Measurements from ENCODE around the gene BCORL1.

BCORL1 gene

GRCh38 chrX:130015181-130015580 is 32.7 kb downstream of the BCORL1 start:
- DNase-seq = no peak

- DNase-seq = no peak
These were observed 35.7 kb downstream of the BCORL1 start for GRCh38 chrX:130018143-130018542.

- no peak for DNase-seq
These were observed 38.4 kb downstream of the BCORL1 start for GRCh38 chrX:130020661-130021324.

- peak; percentile 87 for DNase-seq
These were observed 41.7 kb downstream of the BCORL1 start for GRCh38 chrX:130024127-130024526.

- no peak for DNase-seq
These were observed 42.8 kb downstream of the BCORL1 start for GRCh38 chrX:130025256-130025655.

- no peak for DNase-seq
These were observed 45.1 kb downstream of the BCORL1 start for GRCh38 chrX:130027569-130027968.

- DNase-seq = peak; percentile 53
These were observed 45.8 kb downstream of the BCORL1 start for GRCh38 chrX:130028196-130028595.

GRCh38 chrX:130030826-130031225 is 48.4 kb downstream of the BCORL1 start:
- DNase-seq = no peak

- no peak for DNase-seq
These were observed 50.1 kb downstream of the BCORL1 start for GRCh38 chrX:130032552-130032951.

- DNase-seq = no peak
These were observed 51.7 kb downstream of the BCORL1 start for GRCh38 chrX:130034178-130034577.

GRCh38 chrX:130039847-130040246 is 57.4 kb downstream of the BCORL1 start:
- no peak for DNase-seq

GRCh38 chrX:130047416-130047815 is 65.0 kb downstream of the BCORL1 start:
- no peak for DNase-seq

- DNase-seq = no peak
These were observed 66.3 kb downstream of the BCORL1 start for GRCh38 chrX:130048686-130049222.

- no peak for DNase-seq
These were observed 67.4 kb downstream of the BCORL1 start for GRCh38 chrX:130049821-130050220.

GRCh38 chrX:130051176-130051845 is 68.9 kb downstream of the BCORL1 start:
- DNase-seq = no peak

GRCh38 chrX:130053236-130053635 is 70.8 kb downstream of the BCORL1 start:
- DNase-seq = no peak

- DNase-seq = no peak
These were observed 72.7 kb downstream of the BCORL1 start for GRCh38 chrX:130055103-130055502.

- DNase-seq = no peak
These were observed 73.5 kb downstream of the BCORL1 start for GRCh38 chrX:130055899-130056298.

GRCh38 chrX:130057209-130057608 is 74.8 kb downstream of the BCORL1 start:
- no peak for DNase-seq

- no peak for DNase-seq
These were observed 76.2 kb downstream of the BCORL1 start for GRCh38 chrX:130058652-130059051.

- DNase-seq = peak; percentile 82
These were observed 78.0 kb downstream of the BCORL1 start for GRCh38 chrX:130060122-130061069.

GRCh38 chrX:130066975-130067615 is 84.7 kb downstream of the BCORL1 start:
- no peak for DNase-seq
